PC-3 (cell line): ENCODE data around the gene DMKN. TPM values are rescaled to one million over a fixed set of nuclear protein-coding genes. Genes with fewer than 3 reads are reported as not detected.

Experiments used
- ATAC-seq: fragments of 200-7000 bp; cut with Tn5 transposase; 2 replicates; pipeline ENCODE4 v1.9.1; 2020; ENCODE audit warnings: mild to moderate bottlenecking, moderate library complexity
- BruUV-seq: library from RNA; stranded (reverse); fragments of 400-500 nt; replicated peaks from 2 replicates; lab custom pipeline; 2021; lab: Mats Ljungman, UMichigan
- CTCF ChIA-PET: fragments of 300-600 bp; sonication (Branson Sonifier 250); formaldehyde crosslinking; loops from one replicate; lab custom pipeline; 2022; ENCODE audit warnings: antibody characterized with exemption; lab: Charles Lee
- POLR2A ChIA-PET: fragments of 300-600 bp; sonication (Branson Sonifier 250); formaldehyde crosslinking; loops from one replicate; lab custom pipeline; 2022; ENCODE audit warnings: antibody characterized with exemption; ENCODE audit not compliant: unreplicated experiment; lab: Charles Lee
- DNase-seq: peaks from one replicate; pipeline ENCODE4 v3.0.0-alpha.2; 2015
- H2AFZ ChIP-seq: fragments of 300-600 bp; sonication (generic); 2 replicates; pipeline ENCODE4 v1.6.0; 2016; ENCODE audit warnings: antibody characterized with exemption, low read length
- H3F3A ChIP-seq: fragments of 300-600 bp; sonication (generic); one replicate; pipeline ENCODE4 v1.6.0; 2017; ENCODE audit warnings: antibody characterized with exemption, low read length, control low read depth, mild to moderate bottlenecking; ENCODE audit not compliant: unreplicated experiment
- H3K27ac ChIP-seq: fragments of 300-600 bp; sonication (generic); 2 replicates; pipeline ENCODE4 v1.5.1; 2016; ENCODE audit warnings: mild to moderate bottlenecking, low read length
- H3K27me3 ChIP-seq: fragments of 300-600 bp; sonication (generic); 2 replicates; pipeline ENCODE4 v1.6.1; 2016; ENCODE audit warnings: low read length, mixed read lengths
- H3K36me3 ChIP-seq: fragments of 300-600 bp; sonication (generic); 2 replicates; pipeline ENCODE4 v1.6.1; 2016; ENCODE audit warnings: low read depth, mixed run types, low read length, mixed read lengths
- H3K4me1 ChIP-seq: fragments of 300-600 bp; sonication (generic); 2 replicates; pipeline ENCODE4 v1.5.1; 2016; ENCODE audit warnings: low read length; ENCODE audit not compliant: insufficient read depth
- H3K4me2 ChIP-seq: fragments of 300-600 bp; sonication (generic); 2 replicates; pipeline ENCODE4 v1.6.0; 2016; ENCODE audit warnings: low read length
- H3K4me3 ChIP-seq: fragments of 300-600 bp; sonication (generic); 2 replicates; pipeline ENCODE4 v1.5.1; 2016; ENCODE audit warnings: mild to moderate bottlenecking, low read length, mixed read lengths
- H3K79me2 ChIP-seq: fragments of 300-600 bp; sonication (generic); 2 replicates; pipeline ENCODE4 v1.6.1; 2017; ENCODE audit warnings: low read length, mixed read lengths
- H3K9ac ChIP-seq: fragments of 300-600 bp; sonication (generic); 2 replicates; pipeline ENCODE4 v1.6.0; 2016; ENCODE audit warnings: mild to moderate bottlenecking, low read length
- H3K9me2 ChIP-seq: fragments of 300-600 bp; sonication (generic); replicated peaks from 2 replicates; pipeline ENCODE4 v1.6.1; 2016; ENCODE audit warnings: mixed run types, low read length, mixed read lengths
- H3K9me3 ChIP-seq: fragments of 300-600 bp; sonication (generic); 2 replicates; pipeline ENCODE4 v1.6.1; 2016; ENCODE audit warnings: low read length, mixed read lengths
- H4K20me1 ChIP-seq: fragments of 300-600 bp; sonication (generic); 2 replicates; pipeline ENCODE4 v1.6.1; 2016; ENCODE audit warnings: low read length, mixed read lengths
- CTCF ChIP-seq: fragments of 300-600 bp; sonication (generic); conservative IDR thresholded peaks from 2 replicates; pipeline ENCODE4 v1.5.1; 2017; ENCODE audit warnings: antibody characterized with exemption, low read depth, mild to moderate bottlenecking, low read length
- EZH2 ChIP-seq: fragments of 300-600 bp; sonication (generic); IDR thresholded peaks from one replicate; pipeline ENCODE4 v1.6.1; 2017; ENCODE audit warnings: antibody characterized with exemption, mild to moderate bottlenecking, low read length; ENCODE audit not compliant: unreplicated experiment
- EZH2phosphoT487 ChIP-seq: fragments of 300-600 bp; sonication (generic); IDR thresholded peaks from 2 replicates; pipeline ENCODE4 v1.6.1; 2018; ENCODE audit warnings: mild to moderate bottlenecking, antibody characterized with exemption, low read length, borderline replicate concordance
- intact Hi-C: fragments of 100-400 bp; cut with micrococcal nuclease; formaldehyde crosslinking; loops from 2 replicates; pipeline ENCODE4 v1.9.0; 2023
- total RNA-seq: library from RNA; depleted of rRNA; stranded (reverse); fragments of >200 nt; gene quantifications from 2 replicates; pipeline ENCODE4 v1.2.3, GENCODE V29; 2014

The DMKN gene
- total RNA-seq, 1 experiment from 2014 or later: 128 TPM

- Histone ChIP-seq H3K27ac (no peak overlapping the region), H3K36me3 (no peaks in the 10 kb centered on the region), H3F3A (no peaks in the 10 kb centered on the region), H3K9me3 (no peaks in the 10 kb centered on the region), H3K4me2 (no peak overlapping the region), H3K4me3 (no peak overlapping the region), H3K9ac (no peak overlapping the region), H2AFZ (no peak overlapping the region), H3K4me1 (peaks cover 19% of the 10 kb centered on the region), H4K20me1 (no peaks in the 10 kb centered on the region), H3K27me3 (no peaks in the 10 kb centered on the region), H3K79me2 (no peaks in the 10 kb centered on the region), H3K9me2 (no peaks in the 10 kb centered on the region)
- ChIA-PET CTCF (no interaction called here), POLR2A (no interaction called here)
- ATAC-seq (no peak), DNase-seq (no peak)
- intact Hi-C loops: loop anchor here (5.0 kb wide), 1 partner anchor 75 kb away; no protein-coding TSS in a partner anchor
- no TSS peak for BruUV-seq
- TF ChIP-seq EZH2 (no peak), EZH2phosphoT487 (no peak), CTCF (no peak)
Observed at GRCh38 chr19:35517342-35517741, 3.9 kb upstream of the DMKN start.

- H3K9ac ChIP-seq: no peak overlapping the region
- no peaks in the 10 kb centered on the region for H3K36me3 ChIP-seq
- TF ChIP-seq CTCF: no peak
- no peak for TF ChIP-seq EZH2phosphoT487
- no peak for TF ChIP-seq EZH2
- H3K9me3 ChIP-seq: no peaks in the 10 kb centered on the region
- no peak overlapping the region for H3K4me3 ChIP-seq
- no peaks in the 10 kb centered on the region for H3K27me3 ChIP-seq
- no TSS peak for BruUV-seq
- ATAC-seq (no peak), DNase-seq (no peak)
- H2AFZ ChIP-seq: no peak overlapping the region
- H3K4me1 ChIP-seq: peaks cover 19% of the 10 kb centered on the region
- H3K4me2 ChIP-seq: no peak overlapping the region
- no peak overlapping the region for H3K27ac ChIP-seq
- no peaks in the 10 kb centered on the region for H3F3A ChIP-seq
- H3K9me2 ChIP-seq: no peaks in the 10 kb centered on the region
- no peaks in the 10 kb centered on the region for H4K20me1 ChIP-seq
- H3K79me2 ChIP-seq: no peaks in the 10 kb centered on the region
- intact Hi-C loops: loop anchor here (5.0 kb wide), 1 partner anchor 76 kb away; no protein-coding TSS in a partner anchor
- ChIA-PET POLR2A (interaction anchor here (0.6 kb wide), 1 partner anchor 26 kb away, joined by 6 read pairs; no protein-coding TSS in a partner anchor), CTCF (no interaction called here)
Observed at GRCh38 chr19:35516310-35516709, 2.9 kb upstream of the DMKN start.

- no peaks in the 10 kb centered on the region for H3F3A ChIP-seq
- intact Hi-C loops: loop anchor here (5.0 kb wide), 1 partner anchor 128 kb away; the partner anchor contains the start of gene ETV2
- H3K4me3 ChIP-seq: no peak overlapping the region
- no peaks in the 10 kb centered on the region for H3K36me3 ChIP-seq
- ChIA-PET POLR2A (interaction anchor here (0.6 kb wide), 1 partner anchor 48 kb away, joined by 3 read pairs; no protein-coding TSS in a partner anchor), CTCF (no interaction called here)
- H3K4me1 ChIP-seq: peaks cover 15% of the 10 kb centered on the region
- H3K9ac ChIP-seq: no peak overlapping the region
- TF ChIP-seq EZH2phosphoT487: no peak
- TF ChIP-seq EZH2: no peak
- no peak for TF ChIP-seq CTCF
- ATAC-seq: no peak
- no peak overlapping the region for H3K4me2 ChIP-seq
- no TSS peak for BruUV-seq
- no peak overlapping the region for H3K27ac ChIP-seq
- H3K27me3 ChIP-seq: no peaks in the 10 kb centered on the region
- H4K20me1 ChIP-seq: no peaks in the 10 kb centered on the region
- H3K79me2 ChIP-seq: peaks cover 8% of the 10 kb centered on the region
- no peak for DNase-seq
- H3K9me3 ChIP-seq: no peaks in the 10 kb centered on the region
- H3K9me2 ChIP-seq: no peaks in the 10 kb centered on the region
- no peak overlapping the region for H2AFZ ChIP-seq
Observed at GRCh38 chr19:35514282-35514809, 897 bp upstream of the DMKN start.
